HG03439 (cell line): Measurements from ENCODE around the gene ANKRD40CL.
"Not testable (repeated sequence)": the region's sequence is repeated elsewhere in the genome, so short reads cannot be mapped to it uniquely, and the experiment has no call there.

Source experiments
- ATAC-seq: cut with Tn5 transposase; IDR thresholded peaks from one replicate; pipeline ENCODE4 v1.9.1; 2021; ENCODE audit warnings: mild to moderate bottlenecking, moderate library complexity; ENCODE audit not compliant: unreplicated experiment

Gene ANKRD40CL

GRCh38 chr17:50767446-50767845 lies at the start of gene ANKRD40CL:
TSS of gene ANKRD40CL (minus strand) at chr17:50767518. CDS start at chr17:50766913, 605 bp downstream.
- ATAC-seq, result no peak

DNA sequence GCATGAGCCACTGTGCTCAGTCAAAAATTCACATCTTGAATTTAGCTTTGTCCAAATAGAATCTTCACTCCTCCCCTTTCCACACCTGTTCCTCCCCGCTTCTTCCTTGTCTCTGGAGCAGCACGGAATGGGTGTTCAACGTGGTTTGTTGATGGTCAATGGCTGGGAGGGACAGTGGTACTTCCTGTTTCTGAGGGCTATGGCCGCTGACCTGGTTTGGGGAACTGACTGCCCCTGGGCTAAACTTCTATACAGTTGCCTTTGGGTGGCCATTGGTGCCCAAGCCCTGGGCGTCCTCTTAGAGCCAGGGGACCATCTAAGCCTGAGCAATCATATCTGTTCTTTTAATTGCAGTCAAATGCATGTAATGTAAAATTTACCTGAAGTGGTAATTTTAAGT lies 49.0 kb upstream of the ANKRD40CL start:
- no peak for ATAC-seq

DNA sequence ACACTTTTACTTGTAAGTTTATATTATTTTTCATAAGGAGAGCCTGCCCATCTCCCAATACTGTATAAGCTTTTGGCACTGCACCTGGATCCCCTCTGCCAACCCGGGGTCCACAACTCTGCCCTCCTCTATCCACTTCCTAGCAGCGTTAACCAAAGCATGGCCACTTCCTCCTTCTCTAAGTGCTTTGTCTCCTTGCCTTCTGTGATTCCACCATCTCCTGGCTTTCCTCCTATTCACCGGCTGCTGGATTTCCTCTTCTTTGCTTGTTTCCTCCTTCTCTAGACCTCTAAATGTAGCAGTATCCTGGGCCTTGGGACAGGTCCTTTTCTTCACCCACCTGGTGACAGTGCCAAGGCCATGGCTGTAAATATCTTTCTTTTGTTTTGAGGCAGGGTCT lies 48.1 kb upstream of the ANKRD40CL start:
- ATAC-seq, result no peak

DNA sequence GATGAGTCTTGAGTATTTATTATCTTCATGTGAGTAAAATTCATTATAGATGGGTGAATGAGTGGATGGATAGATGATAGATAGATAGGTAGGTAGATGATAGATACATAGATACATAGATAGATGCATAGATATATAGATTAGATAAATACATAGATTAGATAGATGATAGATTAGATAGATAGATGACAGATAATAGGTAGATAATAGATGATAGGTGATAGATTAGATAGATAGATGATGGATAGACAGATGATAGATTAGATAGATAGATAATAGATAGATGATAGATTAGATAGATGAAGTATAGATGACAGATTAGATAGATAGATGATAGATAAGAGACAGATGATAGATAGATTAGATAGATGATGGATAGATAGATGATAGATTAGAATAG lies 46.3 kb upstream of the ANKRD40CL start:
- no peak for ATAC-seq

- no peak for ATAC-seq
These were observed 41.6 kb upstream of the ANKRD40CL start for GRCh38 chr17:50808888-50809287.

- ATAC-seq, result no peak
These were observed 41.1 kb upstream of the ANKRD40CL start for GRCh38 chr17:50808413-50808812.

DNA sequence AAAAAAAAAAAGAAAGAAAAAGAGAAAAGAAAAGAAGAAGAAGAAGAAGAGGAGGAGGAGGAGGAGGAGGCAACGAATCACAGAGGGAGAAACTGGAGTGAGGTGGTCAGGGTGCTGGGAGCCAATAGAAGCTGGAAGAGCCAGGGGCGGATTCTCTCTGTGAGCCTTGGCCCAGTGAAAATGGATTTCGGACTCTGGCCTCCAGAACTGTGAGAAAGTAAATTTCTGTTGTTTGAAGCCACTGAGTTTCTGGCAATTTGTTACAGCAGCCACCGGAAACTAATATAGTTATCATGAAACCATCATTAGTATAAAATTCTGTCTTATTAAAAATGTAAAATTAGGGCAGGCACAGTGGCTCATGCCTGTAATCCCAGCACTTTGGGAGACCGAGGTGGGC lies 40.4 kb upstream of the ANKRD40CL start:
- ATAC-seq, result no peak

- ATAC-seq, result no peak
These were observed 39.7 kb upstream of the ANKRD40CL start for GRCh38 chr17:50807009-50807408.

DNA sequence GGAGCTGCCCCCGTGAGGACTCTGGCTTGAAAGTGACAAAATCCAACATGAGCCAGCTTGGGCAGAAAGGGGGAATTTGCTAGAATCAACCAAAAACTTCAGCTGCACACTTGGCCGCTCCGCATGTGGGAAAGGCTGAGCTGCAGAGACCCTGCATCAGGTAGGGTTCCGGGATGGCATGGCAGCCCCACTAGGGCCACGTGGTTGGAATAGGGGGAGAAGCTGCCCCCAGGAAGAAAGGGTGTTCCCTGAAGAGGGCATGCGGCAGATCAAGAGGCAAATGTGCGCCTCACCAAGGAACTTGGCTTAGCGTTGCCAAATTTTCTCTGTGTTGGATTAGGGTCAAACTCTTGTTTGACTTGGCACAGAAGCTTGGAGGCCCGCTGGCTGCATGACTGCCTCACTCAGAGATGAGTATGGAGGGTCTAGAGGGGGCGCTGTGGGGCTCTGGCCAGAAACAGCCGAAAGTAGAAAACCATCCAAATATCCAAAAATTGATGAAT lies 38.9 kb upstream of the ANKRD40CL start:
- ATAC-seq, result no peak

DNA sequence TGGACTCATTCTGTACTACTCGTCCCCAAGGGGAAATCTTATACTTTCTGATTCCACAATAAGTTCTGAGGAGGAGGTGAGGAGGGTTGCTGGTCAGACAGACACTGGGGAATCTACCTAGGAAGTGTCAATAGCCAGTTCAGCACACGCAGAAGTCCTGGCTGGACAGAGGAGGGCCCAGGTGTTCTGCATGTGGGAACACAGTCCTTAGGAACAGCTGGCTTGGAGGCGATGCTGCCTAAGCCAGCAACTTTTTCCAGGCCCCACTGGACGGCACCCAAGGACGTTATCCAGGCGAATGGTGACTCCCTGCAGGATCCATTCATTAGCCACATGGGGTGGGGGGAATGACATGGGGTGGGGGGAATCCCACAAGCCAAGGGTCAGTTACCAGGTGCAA lies 38.2 kb upstream of the ANKRD40CL start:
- no peak for ATAC-seq

- not testable (repeated sequence) for ATAC-seq
These were observed 37.6 kb upstream of the ANKRD40CL start for GRCh38 chr17:50804749-50805475.

DNA sequence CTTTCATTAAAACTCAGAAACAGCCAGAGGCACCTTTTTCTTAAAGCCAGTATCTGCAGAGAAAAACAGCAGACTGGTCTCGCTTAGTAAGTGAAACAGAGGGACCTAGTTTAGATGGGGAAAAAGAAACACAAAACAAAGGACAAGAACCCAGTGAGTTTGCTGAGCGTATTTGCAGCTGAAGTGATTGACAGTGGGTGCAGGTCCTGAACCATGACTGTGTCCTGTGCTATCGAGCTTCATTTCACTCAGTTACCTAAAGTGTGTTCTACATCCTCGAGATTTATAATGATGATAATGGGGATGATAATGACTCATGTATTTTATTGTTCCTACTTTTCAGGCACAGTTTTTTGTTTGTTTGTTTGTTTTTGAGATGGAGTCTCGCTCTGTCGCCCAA lies 36.4 kb upstream of the ANKRD40CL start:
- no peak for ATAC-seq

DNA sequence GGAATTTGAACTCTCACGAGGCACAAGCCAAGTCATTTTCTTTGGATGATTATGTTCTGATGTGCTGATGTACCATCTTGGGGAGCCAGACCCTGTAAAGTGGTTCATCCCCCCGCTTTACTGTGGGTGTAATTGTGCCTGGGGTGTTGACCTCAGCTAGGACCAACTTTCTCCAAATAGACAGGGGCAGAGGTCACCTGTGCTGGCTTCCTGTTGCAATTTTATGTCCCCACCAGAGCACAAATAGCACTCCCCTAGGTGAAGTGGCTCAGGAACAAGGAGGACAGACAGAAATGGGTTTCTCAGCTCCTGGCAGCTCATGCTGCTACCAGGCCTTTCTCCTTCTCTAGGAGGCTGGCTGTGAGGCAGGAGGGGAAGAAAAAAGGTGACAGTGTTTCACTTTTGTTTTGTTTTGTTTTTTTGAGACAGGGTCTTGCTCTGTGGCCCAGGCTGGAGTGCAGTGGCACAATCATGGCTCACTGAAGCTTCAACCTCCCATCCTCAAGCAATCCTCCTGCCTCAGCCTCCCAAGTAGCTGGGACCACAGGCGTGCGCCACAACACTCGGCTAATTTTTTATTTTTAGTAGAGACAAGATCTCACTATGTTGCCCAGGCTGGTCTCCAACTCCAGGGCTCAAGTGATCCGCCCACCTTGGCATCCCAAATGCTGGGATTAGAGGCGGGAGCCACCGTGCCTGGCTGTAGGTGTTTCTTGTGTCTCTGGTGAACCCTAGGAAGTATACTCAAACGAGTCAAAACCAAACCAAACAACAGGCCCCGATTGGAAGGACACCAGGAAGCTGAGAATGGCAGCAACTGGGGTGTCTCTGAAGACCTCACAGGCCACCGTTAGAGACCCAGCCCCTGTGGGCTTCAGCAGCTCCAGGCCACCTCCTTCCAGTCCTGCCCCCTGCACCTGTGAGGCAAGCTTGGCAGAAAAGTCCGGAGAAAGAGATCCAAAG lies 35.6 kb upstream of the ANKRD40CL start:
- ATAC-seq, result no peak

DNA sequence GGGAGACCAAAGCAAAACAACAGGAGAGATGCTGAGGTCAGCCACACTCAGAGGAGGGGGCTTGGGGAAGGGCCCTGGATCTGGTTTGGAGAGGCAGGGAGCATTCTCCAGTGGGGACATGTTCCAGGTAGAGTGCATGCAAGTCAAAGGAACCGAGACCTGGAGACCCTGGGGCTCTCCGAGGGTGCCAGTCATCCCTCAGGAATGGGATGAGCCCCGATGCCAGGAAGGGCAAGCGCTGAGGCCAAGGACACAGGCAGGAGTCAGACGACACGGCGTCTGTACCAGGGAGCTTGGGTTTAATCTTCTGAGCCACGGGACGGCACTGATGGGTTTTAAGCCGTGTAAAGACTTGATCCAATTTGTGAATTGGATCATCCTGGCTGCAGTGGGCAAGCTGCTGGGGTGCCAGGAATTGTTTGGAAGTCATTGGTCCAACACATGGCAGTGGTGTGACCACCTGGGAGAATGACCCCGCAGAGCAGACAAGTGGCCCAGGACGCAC lies 32.9 kb upstream of the ANKRD40CL start:
- no peak for ATAC-seq

GRCh38 chr17:50799582-50799981 lies 32.3 kb upstream of the ANKRD40CL start:
- ATAC-seq, result no peak

DNA sequence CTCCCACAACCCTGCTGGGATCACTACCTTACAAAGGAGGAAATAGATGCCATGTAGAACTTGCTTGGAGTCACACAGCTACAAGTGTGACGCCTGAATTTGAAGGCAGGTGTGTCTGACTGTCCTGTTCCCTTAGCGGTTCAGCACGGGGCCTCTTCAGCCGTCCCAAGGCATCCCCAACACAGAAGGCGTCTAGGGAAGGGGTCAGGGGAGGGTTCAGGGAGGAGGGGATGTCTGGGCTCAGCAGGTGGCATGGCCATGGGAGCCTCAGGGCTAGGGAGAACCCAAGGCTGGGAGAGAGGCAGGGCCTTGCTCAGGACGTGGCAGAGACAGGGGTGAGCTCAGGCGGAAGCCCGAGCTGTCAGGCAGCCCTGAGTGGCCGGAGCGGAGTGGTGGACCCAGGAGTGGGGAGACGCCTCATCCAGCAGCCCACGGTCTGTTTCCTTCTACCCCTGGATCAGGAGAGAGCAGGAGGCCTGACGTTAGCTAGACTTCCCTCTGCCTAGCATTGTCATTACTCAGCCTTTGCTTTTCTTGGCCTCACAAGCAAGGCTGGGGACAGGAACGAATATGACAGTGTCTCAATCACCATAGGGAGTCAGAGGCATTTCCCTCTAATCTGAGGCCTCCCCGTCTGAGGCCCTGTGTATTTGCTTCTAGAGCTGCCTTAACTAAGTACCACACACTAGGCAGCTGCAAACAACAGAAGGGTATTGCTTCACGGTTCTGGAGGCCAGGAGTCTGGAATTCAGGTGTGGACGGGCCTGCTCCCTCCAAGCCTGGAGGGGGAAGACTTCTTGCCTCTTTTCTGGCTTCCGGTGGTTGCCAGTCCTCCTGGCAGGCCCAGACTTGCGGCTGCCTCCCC lies 31.3 kb upstream of the ANKRD40CL start:
- ATAC-seq, result no peak

DNA sequence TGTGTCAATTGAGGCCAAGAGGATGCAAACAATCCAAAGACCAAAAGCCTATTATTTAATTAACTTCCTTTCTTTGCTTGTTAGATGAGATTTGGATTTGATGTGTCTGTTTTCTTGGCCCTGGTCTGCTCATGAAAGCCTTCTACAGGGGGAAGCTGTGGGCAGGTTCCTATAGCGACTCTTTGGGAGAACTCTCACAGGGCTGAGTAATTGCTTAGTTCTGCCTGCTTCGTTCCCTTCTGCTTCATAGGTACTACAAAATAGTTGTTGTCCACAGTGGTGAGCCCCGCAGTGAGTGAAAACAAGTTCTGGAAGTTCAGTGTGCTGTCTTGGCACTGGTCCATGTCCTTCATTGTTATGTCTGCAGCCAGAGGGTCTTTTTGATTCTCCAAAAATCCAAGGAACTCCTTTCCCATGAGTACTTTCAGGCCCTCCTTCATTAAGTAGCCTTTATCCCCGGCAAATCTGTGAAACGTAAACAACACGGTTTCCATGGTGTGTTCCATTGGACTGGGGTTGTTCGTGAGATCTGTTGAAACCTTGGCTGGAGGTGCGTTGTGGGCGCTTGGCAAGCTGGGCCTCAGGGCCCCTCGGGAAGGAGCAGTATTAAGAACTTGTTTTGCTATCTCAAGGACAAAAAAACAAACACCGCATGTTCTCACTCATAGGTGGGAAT lies 30.0 kb upstream of the ANKRD40CL start:
- no peak for ATAC-seq

DNA sequence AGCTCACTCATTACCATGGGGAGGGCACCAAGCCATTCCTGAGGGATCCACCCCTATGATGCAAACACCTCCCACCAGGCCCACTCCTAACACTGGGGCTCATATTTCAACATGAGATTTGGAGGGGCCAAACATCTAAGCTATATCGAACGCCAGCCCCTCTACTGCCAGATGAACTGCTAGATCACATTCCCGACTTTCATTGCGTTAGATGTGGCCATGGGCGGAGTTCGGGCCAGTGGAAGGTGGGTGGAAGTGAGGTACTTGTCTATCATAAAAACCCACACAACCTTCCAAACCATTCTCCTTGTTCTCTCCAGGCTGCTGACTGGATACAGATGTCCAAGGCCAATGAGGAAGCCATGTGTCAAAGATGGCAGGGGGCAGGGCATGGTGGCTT lies 27.0 kb upstream of the ANKRD40CL start:
- ATAC-seq, result no peak

DNA sequence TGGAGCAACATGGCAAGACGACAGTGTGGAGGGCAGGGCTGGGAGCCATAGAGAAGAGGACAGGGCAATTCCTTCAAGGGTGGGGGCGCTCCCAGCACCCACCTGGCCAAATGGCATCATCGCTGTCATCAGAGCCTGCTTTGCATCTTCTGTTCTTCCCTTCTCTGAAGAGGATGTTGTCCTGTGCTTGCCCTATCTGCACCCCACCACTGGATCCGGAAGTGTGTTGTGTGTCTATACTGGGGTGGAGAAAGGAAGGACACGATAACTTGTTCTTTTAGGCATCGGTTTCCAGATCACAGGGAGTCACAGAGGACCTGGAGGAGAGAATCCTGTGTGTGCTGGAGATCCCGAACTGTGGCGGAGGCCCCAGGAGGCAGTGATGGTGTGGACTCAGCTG lies 25.7 kb upstream of the ANKRD40CL start:
- no peak for ATAC-seq

DNA sequence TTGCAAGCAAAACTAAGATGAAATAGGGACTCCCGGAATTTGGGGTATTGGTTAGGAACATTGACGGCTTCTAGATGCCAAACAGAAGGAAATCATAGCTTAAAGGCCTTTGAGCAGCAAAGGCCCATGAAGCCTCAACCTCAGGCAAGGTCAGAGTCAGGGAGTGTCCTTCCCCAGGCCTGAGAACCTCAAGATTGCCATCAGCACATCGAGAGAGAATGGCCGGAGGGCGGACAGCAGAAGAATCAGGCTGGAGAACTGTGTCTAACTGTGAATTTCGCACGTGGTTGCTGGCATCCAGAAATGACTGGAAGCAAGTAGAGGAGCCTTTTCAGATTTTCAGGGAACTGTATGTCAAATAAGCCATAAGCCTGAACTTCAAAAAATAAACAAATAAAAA lies 24.8 kb upstream of the ANKRD40CL start:
- no peak for ATAC-seq
